T-helper 1 cell treated with Interleukin-12 subunit alpha and Interleukin-12 subunit beta and Interleukin-4 antibody, amounts not matched to agents 30 ng/mL and 1 ng/mL, for 36 hours (primary cell): ENCODE measurements around the gene ULK4. TPM values are rescaled to one million over a fixed set of nuclear protein-coding genes. Genes with fewer than 3 reads are reported as not detected.
"Not testable (repeated sequence)": the region's sequence is repeated elsewhere in the genome, so short reads cannot be mapped to it uniquely, and the experiment has no call there.

Experiments
- intact Hi-C: fragments of 100-400 bp; cut with micrococcal nuclease; formaldehyde crosslinking; loops from one replicate; pipeline ENCODE4 v1.15.1; 2024
- total RNA-seq: library from RNA; stranded (reverse); gene quantifications from 2 replicates; pipeline ENCODE4 v1.2.3, GENCODE V29; 2022

Gene ULK4
- total RNA-seq, 1 donor from 2014 or later: 9.9 TPM

DNA sequence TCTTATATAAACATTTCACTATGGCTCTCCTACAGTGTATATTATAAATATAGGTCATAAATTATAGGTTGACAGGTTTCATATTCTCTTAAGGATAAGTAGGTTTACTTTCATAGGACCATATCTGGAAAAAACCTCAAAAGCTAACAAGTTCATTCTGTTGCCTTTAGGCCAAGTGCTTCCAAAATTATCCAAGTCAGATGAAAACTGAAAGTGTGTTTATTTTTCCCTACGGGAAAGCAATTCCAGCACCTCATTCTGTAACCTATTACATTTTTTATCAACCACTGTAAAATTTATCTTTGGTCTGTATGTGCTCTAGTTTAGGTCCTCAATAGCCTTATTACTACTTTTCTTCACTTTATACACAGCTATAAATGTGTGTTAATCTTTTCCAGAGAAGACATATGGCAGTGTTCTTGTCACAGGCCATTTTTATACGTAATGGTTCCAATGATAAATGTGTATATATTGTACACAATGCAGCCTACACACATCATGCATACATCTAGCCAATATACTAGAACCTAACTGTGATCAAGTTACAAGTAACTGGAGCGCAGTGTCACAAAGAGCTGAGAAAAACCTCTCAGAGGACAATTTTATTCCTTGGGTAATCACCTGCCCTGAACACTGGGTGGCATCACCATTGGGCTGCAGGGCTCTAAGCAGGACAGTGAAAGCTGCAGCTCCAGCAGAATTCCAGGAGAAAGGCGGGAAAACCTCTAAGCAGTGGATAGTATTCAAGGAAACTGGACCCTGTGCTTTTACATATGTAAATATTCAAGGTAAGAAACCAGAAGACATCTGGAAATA lies 511.3 kb downstream of the ULK4 start:
- intact Hi-C loops: no loop called here

DNA sequence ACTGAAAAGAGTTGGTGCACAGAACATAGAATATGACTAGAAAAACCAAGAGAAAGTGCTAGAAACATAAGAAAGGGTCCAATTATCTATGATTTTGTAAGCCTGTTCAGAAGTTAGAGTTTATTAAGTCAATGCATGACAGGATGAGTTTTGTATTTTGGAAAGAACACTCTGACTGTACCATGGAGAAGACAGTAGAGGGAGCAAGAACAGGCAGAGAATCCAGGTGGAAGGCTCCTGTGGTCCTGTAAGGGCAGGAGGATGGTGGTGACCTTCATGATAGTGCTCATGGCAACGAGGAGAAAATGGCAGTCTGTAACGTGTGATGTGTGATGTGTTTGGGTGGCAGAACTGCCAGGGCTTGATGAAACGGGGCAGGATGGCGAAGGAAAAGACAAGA lies 513.5 kb downstream of the ULK4 start:
- intact Hi-C loops: no loop called here

DNA sequence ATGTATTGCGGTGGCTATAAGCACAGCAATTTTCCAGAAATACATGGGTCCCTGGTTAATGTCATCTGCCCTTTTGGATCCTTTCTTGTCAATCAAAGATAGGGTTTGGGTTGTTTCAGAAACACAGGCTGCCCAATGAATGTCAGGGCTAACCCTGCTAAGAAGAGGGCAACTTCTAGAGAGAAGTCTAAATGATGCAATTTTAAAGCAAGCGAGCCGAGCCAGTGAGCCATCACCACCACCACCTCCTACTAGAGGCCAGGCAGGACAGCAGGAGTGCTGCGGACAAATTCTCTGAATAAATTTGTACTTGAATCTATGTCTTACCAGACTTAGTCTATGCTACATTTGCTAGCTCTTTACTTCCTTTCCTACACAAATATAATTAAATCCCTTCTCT lies 514.2 kb downstream of the ULK4 start:
- intact Hi-C loops: no loop called here

DNA sequence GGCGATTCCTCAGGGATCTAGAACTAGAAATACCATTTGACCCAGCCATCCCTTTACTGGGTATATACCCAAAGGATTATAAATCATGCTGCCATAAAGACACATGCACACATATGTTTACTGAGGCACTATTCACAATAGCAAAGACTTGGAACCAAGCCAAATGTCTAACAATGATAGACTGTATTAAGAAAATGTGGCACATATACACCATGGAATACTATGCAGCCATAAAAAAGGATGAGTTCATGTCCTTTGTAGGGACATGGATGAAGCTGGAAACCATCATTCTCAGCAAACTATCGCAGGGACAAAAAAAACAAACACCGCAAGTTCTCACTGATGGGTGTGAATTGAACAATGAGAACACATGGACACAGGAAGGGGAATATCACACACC lies 515.6 kb downstream of the ULK4 start:
- intact Hi-C loops: not testable (repeated sequence)

DNA sequence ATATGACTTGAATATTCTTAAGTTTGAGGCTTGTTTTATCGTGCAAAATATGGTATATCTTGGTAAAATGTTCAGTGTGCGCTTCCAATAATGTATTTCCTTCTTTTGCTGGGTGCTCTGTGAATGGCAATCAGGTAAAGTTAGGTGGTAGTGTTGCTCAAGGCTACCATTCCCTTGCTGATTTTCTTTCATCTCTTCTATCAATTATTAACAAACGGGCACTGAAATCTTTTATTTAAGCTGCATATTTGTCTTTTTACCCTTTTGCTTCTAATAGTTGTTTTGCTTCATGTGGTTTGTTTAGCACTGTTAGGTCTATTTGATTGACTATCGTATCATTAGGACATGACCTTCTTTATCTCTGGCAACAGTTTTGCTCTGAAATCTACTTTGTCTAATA lies 520.3 kb downstream of the ULK4 start:
- intact Hi-C loops: no loop called here

DNA sequence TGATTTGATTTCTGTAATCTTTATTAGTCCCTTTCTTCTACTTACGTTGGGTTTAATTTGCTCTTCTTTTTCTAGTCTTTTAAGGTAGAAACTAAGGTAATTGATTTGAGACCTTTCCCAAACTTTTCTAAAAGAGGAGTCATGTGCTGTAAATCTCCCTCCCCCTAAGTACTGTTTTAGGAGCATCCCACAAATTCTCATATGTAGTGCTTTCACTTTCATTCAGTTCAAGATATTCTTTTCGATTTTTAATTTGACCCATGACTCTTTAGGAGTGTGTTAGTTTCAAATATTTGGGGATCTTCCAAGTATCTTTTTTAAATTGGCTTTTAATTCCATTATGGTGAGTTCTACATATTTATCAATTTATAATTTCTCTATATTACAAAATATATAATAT lies 520.8 kb downstream of the ULK4 start:
- intact Hi-C loops: no loop called here

DNA sequence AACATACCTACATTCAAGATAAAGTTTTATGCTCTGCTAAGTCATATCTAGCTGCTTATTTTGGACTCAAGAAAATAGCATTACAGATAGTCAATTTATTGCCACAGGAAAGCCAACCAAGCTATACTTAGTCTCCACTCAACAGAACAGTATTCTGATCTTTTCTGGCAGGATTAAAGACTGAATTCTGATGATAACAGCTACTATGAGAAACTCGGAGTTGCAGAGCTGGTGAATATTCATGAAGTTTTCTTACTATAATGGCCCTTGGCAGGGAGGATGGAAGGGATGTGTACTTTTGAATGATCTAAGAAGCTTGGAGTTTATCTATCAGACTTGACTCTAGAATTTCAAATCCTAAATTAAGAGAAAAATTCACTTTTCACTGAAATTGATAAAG lies 524.9 kb downstream of the ULK4 start:
- intact Hi-C loops: no loop called here

DNA sequence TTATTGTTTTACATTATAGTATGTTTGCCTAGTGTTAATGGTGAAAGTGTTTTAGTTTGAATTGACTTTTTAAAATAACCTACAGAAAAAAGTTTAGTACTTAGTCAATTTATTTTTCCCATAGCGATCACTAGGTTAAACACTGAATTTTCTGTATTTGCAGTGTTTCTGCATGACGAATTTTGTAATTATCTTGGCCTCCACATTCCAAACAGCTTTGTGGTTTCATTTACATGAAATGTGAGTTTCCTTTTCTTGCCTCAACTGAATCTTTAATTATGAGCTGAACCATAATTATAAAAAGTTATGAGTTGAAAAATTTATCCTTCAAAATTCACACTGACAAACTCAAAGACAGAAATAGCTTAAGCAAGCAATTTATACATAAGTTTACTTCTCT lies 527.1 kb downstream of the ULK4 start:
- intact Hi-C loops: no loop called here

DNA sequence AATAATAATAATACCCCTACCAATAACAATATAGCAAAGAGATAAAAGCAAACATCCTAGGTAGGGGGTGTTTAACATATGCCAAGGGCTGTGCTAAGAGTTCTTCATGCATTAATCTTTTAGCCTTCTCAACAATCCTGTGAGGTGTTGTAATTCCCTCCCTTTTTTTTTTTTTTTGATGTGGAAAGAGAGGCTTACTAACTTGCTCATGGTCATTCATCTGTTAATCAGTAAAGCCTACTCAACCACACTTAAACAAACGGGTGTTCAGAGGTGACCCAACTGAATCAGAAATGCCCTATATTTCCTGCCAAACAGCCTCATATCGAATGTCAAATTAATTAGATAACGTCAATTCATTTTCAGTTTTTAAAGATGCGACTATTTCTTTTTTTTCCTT lies 530.5 kb downstream of the ULK4 start:
- intact Hi-C loops: no loop called here

DNA sequence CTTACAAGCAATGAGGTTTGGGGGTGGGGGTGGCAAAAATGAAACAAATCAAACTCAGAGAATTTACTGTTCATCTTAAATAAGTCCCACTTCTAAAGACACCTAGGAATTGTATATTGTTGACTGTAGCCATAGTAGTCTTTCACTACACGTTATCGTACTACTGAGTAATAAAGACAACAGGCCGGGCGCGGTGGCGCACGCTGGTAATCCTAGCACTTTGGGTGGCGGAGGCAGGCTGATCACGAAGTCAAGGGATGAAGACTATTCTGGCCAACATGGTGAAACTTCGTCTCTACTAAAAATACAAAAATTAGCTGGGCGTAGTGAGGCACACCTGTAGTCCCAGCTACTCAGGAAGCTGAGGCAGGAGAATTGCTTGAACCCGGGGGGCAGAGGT lies 531.0 kb downstream of the ULK4 start:
- intact Hi-C loops: no loop called here

DNA sequence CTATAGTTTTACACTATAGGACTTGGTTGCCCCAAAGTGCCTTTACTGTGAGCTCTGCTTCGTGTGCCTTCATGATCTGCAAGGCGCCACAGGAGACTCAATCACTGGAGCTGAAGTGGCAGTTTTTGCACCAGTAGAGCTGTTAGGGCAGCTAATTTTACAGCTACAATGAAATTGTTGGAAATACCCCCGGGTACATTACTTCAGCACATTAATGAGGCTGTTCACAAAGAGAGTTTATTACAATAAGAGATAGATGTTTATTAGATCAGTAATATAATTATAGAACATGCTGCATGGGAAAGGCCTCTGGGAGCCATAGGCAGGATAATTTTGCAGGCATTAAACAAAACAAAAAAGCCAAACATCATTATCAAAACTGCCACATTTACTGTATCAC lies 531.5 kb downstream of the ULK4 start:
- intact Hi-C loops: no loop called here

DNA sequence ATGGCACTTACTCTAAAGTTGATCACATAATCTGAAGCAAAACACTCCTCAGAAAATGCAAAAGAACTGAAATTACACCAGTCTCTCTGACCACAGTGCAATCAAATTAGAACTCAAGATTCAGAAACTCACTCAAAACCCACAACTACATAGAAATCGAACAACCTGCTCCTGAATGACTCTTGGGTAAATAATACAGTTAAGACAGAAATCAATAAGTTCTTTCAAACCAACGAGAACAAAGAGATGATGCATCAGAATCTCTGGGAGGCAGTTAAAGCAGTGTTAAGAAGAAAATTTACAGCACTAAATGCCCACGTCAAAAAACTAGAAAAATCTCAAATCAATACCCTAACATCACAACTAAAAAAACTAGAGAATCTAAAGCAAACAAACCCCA lies 535.4 kb downstream of the ULK4 start:
- intact Hi-C loops: loop anchor here (10.0 kb wide), 1 partner anchor 452 kb away; no protein-coding TSS in a partner anchor

DNA sequence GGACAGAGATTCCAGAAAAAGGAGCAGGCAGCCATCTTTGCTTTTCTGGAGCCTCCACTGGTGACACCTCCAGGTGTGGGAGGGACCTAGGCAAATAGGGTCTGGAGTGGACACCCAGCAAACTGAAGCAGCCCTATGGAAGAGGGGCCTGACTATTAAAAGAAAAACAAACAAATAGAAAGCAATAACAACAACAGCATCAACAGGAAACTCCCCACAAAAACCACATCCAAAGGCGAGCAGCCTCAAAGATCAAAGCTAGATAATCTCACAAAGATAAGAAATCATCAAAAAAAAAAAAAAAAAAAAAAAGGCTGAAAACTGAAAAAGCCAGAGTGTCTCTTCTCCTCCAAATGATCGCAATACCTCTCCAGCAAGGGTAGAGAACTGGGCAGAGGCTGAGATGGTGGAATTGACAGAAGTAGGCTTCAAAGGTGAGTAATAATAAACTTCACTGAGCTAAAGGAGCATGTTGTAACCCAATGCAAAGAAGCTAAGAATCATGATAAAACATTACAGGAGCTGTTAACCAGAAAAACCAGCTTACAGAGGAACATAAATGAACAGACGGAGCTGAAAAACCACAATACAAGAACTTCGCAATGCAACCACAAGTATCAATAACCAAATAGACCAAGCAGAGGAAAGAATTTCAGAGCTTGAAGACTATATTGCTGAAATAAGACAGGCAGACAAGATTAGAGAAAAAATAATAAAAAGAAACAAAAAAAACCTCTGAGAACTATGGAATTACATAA lies 537.2 kb downstream of the ULK4 start:
- intact Hi-C loops: loop anchor here (2.0 to 10.0 kb wide), 2 partner anchors 226 to 450 kb away; partner anchors contain the start of gene CTNNB1

DNA sequence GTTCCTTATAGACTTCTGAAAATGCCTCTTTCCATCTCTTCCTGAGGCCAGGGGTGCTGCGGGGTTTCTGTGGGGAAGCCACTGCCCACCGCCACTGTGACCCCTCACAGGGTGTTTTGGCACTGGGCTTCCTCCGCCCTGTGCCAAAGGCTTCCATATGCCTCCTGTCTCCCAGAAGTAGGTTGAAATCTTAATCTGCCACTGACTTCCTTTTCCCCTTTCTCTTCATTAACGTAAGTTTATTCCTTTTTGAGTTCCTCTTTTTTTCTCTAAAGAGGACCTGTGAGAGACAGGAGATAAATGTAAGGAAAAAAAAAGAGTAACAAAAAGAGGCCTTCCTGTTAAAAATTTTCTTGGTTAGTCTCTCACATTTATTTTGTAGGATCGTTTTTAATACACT lies 542.1 kb downstream of the ULK4 start:
- intact Hi-C loops: loop anchor here (10.0 kb wide), 2 partner anchors 445 to 1095 kb away; no protein-coding TSS in a partner anchor

DNA sequence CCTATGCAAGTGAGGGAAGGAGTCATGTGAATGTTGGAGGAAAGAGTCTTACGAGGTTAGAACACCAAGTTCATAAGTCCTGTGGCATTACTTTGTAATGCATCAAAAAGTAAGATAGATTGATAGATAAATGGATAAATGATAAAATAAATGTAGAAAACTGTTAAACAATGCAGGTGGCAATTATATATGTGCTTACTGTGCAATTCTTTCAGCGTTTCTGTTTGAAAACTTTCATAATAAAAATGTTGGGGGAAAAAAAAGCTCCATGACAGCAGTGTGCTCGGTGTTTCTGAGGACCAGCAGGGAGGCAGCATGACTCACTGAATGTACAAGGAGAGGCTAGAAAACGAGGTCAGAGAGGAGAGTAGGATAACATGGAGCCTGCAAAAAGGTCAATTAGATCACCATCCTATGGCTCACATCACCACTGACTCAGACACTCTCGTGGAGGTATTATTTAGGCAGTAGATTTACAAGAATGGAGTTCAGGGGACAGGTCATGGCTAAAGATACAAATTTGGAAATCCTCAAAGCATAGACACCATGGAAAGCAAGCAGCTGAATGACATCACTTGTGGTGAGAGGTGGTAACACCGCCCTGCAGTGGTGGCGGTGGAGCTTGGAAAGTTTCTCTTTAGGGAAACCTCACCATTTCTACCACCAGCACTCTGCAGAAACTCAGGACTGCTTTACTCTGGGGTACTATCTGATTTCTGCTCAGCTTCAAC lies 542.8 kb downstream of the ULK4 start:
- intact Hi-C loops: loop anchor here (10.0 kb wide), 1 partner anchor 1094 kb away; no protein-coding TSS in a partner anchor

DNA sequence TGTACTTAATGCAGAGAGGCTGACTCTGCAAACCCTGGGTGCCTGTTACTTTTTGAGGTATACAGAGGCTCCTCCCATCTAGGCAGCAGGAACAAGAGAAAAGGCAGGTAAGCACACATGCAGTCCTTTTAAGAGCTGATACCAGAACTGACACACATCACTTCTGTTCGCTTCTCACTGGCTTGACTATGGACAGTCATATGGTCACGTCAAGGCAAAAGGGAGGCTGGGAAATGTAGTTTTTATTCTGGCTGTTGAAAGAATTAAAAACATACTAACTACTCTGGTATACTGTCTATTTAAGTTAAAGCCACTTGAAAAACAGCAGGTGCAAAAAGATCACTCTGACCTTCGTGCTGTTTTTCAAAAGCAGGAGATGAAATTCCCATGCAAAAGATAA lies 544.3 kb downstream of the ULK4 start:
- intact Hi-C loops: loop anchor here (10.0 kb wide), 1 partner anchor 1093 kb away; no protein-coding TSS in a partner anchor

DNA sequence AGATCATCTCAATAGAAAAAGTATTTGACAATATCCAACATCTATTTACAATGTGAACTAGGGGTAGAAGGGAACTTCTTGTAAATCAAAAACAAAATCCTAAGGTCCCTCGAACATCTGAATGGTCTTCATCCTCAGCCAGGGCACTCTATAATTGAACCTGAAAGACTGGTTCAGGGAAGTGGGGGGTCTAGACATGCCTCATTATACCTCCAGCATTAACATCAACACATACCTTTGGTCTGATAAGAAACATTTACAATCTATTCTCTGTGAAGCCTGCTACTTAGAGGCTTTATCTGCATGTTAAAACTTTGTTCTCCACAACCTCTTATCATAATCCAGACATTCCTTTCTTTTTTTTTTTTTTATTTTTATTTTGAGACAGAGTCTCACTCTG lies 550.8 kb downstream of the ULK4 start:
- intact Hi-C loops: loop anchor here (10.0 kb wide), 1 partner anchor 1086 kb away; no protein-coding TSS in a partner anchor

DNA sequence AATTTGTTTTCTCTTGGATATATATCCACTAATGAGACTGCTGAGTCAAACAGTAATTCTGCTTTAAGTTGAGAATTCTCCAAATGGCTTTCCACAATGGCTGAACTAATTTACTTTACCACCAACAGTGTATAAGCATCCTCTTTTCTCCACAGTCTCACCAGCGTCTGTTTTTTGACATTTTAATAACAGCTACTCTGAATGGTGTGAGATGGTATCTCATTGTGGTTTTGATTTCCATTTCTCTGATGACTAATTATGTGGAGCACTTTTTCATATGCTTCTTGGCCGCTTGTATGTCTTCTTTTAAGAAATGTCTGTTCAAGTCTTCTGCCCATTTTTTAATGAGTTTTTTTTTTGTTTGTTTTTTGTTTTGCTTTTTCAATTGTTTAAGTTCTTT lies 556.4 kb downstream of the ULK4 start:
- intact Hi-C loops: no loop called here

DNA sequence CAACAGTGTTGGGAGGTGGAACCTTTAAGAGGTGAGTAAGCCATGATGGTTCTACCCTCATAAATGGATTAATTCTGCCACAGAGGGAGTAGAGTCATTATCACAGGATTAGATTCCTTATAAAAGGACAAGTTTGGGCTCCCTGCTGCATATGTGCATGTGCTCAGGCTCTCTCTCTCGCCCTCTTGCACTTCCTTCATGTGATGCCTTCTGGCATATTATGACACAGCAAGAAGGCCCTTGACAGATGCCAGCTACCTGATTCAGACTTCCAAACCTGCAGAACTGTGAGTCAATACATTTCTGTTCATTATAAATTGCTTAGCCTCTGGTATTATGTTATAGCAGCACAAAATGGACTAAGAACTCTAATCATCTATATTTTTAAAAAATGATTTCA lies 557.3 kb downstream of the ULK4 start:
- intact Hi-C loops: no loop called here

DNA sequence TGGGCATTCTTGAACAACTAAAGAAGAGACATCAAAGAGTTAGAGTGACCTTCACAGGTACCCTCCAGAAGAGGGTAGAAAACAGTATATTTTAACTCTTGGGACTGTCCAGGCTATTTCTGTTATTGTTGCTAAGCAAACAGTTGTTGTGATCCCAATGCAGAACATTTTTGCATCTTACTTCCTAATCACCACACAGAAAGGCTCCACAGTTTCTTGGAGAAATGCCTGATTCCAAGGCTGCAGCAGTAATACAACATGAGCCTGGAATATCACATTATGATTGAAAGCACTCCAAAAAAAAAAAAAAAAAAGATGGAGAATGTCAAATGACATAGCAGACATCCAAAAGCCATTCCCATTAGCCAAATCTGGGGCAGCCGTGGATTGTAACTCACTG lies 567.0 kb downstream of the ULK4 start:
- intact Hi-C loops: no loop called here

DNA sequence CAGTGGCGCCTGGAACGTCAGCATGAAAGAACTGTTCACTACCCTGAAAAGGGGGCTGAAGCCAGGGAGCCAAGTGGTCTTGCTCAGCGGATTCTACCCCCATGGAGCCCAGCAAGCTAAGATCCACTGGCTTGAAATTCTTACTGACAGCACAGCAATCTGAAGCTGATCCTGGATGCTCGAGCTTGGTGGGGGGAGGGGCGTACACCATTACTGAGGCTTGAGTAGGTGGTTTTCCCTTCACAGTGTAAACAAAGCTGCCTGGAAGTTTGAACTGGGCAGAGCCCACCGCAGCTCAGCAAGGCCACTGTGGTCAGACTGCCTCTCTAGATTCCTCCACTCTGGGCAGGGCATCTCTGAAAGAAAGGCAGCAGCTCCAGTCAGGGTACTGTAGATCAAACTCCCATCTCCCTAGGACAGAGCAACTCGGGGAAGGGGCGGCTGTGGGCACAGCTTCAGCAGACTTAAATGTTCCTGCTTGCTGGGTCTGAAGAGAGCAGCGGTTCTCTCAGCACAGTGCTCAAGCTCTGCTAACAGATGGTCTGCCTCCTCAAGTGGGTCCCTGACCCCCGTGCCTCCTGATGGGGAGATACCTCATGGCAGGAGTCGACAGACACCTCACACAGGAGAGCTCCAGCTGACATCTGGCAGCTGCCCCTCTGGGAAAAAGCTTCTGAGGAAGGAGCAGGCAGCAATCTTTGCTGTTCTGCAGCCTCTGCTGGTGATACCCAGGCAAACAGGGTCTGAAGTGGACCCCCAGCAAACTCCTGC lies 591.0 kb downstream of the ULK4 start:
- intact Hi-C loops: not testable (repeated sequence)
